MM.1S (cell line): Measurements from ENCODE around the gene PLCB1.

Experiments used
- CTCF ChIP-seq: fragments of 300-600 bp; sonication (generic); IDR thresholded peaks from 2 replicates; pipeline ENCODE4 v1.5.1; 2016; ENCODE audit warnings: antibody characterized with exemption, low read length, mixed read lengths
- EZH2 ChIP-seq: fragments of 300-600 bp; sonication (generic); optimal IDR thresholded peaks from 2 replicates; pipeline ENCODE3; 2017; ENCODE audit warnings: low read depth, mild to moderate bottlenecking, antibody characterized with exemption, low read length, mixed read lengths

GRCh38 chr20:8170921-8171320 lies 38.9 kb downstream of the PLCB1 start:
- TF ChIP-seq CTCF (no peak), EZH2 (no peak)
